Activated T-helper 1 cell treated with anti-CD3 and anti-CD28 coated beads, Interleukin-12 subunit alpha, Interleukin-12 subunit beta, Interleukin-2, Interleukin-4 antibody, amounts not matched to agents 30 ng/mL and 10 ng/mL and 1 ng/mL, durations not matched to agents 14 hours and 24 hours and 36 hours (primary cell): ENCODE results near the gene PCGF5. TPM values are rescaled to one million over a fixed set of nuclear protein-coding genes. Genes with fewer than 3 reads are reported as not detected.
"Not testable (repeated sequence)": the region's sequence is repeated elsewhere in the genome, so short reads cannot be mapped to it uniquely, and the experiment has no call there.

Source experiments
- DNase-seq: peaks from one replicate; pipeline ENCODE4 v3.0.0; 2021; ENCODE audit warnings: low spot score
- H3K27ac Mint-ChIP-seq: one replicate; pipeline ENCODE4 v1.8.0; 2021; ENCODE audit warnings: mild to moderate bottlenecking, mixed read lengths
- H3K27me3 Mint-ChIP-seq: one replicate; pipeline ENCODE4 v1.8.0; 2022; ENCODE audit warnings: mild to moderate bottlenecking, moderate library complexity, mixed read lengths; ENCODE audit not compliant: insufficient read depth
- H3K36me3 Mint-ChIP-seq: one replicate; pipeline ENCODE4 v1.8.0; 2021; ENCODE audit warnings: low read depth, mixed read lengths
- H3K4me1 Mint-ChIP-seq: one replicate; pipeline ENCODE4 v1.8.0; 2021; ENCODE audit warnings: low read depth, mixed read lengths
- H3K4me3 Mint-ChIP-seq: one replicate; pipeline ENCODE4 v1.8.0; 2021; ENCODE audit warnings: mild to moderate bottlenecking, moderate library complexity, mixed read lengths
- H3K9me3 Mint-ChIP-seq: one replicate; pipeline ENCODE4 v1.8.0; 2021; ENCODE audit warnings: mixed read lengths
- intact Hi-C: fragments of 100-400 bp; cut with micrococcal nuclease; formaldehyde crosslinking; loops from one replicate; pipeline ENCODE4 v1.15.1; 2024
- total RNA-seq: library from RNA; stranded (reverse); gene quantifications from 2 replicates; pipeline ENCODE4 v1.2.3, GENCODE V29; 2022

The PCGF5 gene
- 51.7 TPM in 2 replicates for total RNA-seq

GRCh38 chr10:91220194-91220953 lies at the start of gene PCGF5:
Gene PCGF5, plus strand, starts transcription at chr10:91220663. Its CDS starts 2,209 bp downstream, at chr10:91222872.
- DNase-seq, result peak; percentile 91
- H3K4me3 Mint-ChIP-seq, result peak within 1 kb of the TSS; percentile 91
- peaks cover 54% of the 10 kb centered on the region for H3K4me1 Mint-ChIP-seq
- peaks cover 23% of the 10 kb centered on the region for H3K36me3 Mint-ChIP-seq
- H3K27me3 Mint-ChIP-seq, result no peaks in the 10 kb centered on the region
- intact Hi-C loops, result loop anchor here (1.0 to 10.0 kb wide), 7 partner anchors 19 to 1374 kb away; partner anchors contain the start of genes HECTD2, KIF11 and TNKS2
- no peaks in the 10 kb centered on the region for H3K9me3 Mint-ChIP-seq
- peak within 1 kb of the TSS; percentile 79 for H3K27ac Mint-ChIP-seq

- no peaks in the 10 kb centered on the region for H3K27me3 Mint-ChIP-seq
- H3K4me1 Mint-ChIP-seq, result peaks cover 41% of the 10 kb centered on the region
- intact Hi-C loops, result no loop called here
- H3K9me3 Mint-ChIP-seq, result peaks cover 6% of the 10 kb centered on the region
- no peak overlapping the region for H3K4me3 Mint-ChIP-seq
- no peak for DNase-seq
- H3K27ac Mint-ChIP-seq, result peak overlapping the region; percentile 30
- peaks cover 27% of the 10 kb centered on the region for H3K36me3 Mint-ChIP-seq
Measured at GRCh38 chr10:91171485-91171884, 49.0 kb upstream of the PCGF5 start.

GRCh38 chr10:91172348-91172747 lies 48.1 kb upstream of the PCGF5 start:
- Mint-ChIP-seq H3K4me3 (no peak overlapping the region), H3K36me3 (peaks cover 27% of the 10 kb centered on the region), H3K27me3 (no peaks in the 10 kb centered on the region), H3K9me3 (peaks cover 6% of the 10 kb centered on the region), H3K27ac (no peak overlapping the region), H3K4me1 (peaks cover 42% of the 10 kb centered on the region)
- no peak for DNase-seq
- intact Hi-C loops, result no loop called here

- Mint-ChIP-seq H3K9me3 (peaks cover 3% of the 10 kb centered on the region), H3K36me3 (peaks cover 8% of the 10 kb centered on the region), H3K27ac (no peak overlapping the region), H3K4me3 (no peak overlapping the region), H3K4me1 (peaks cover 43% of the 10 kb centered on the region), H3K27me3 (no peaks in the 10 kb centered on the region)
- intact Hi-C loops, result no loop called here
- no peak for DNase-seq
Measured at GRCh38 chr10:91185239-91185875, 35.1 kb upstream of the PCGF5 start.

- intact Hi-C loops, result loop anchor here (2.0 kb wide), 1 partner anchor 20 kb away; no protein-coding TSS in a partner anchor
- no peak overlapping the region for H3K27ac Mint-ChIP-seq
- no peaks in the 10 kb centered on the region for H3K27me3 Mint-ChIP-seq
- no peak overlapping the region for H3K4me3 Mint-ChIP-seq
- DNase-seq, result no peak
- H3K9me3 Mint-ChIP-seq, result peaks cover 3% of the 10 kb centered on the region
- peaks cover 56% of the 10 kb centered on the region for H3K4me1 Mint-ChIP-seq
- peaks cover 5% of the 10 kb centered on the region for H3K36me3 Mint-ChIP-seq
Measured at GRCh38 chr10:91187156-91187555, 33.3 kb upstream of the PCGF5 start.

GRCh38 chr10:91188010-91188409 lies 32.5 kb upstream of the PCGF5 start:
- H3K36me3 Mint-ChIP-seq, DNase-seq, H3K27me3 Mint-ChIP-seq, intact Hi-C loops, H3K4me3 Mint-ChIP-seq, H3K27ac Mint-ChIP-seq, H3K9me3 Mint-ChIP-seq: not testable (repeated sequence)
- H3K4me1 Mint-ChIP-seq, result peaks cover 54% of the 10 kb centered on the region

GRCh38 chr10:91188889-91189288 lies 31.6 kb upstream of the PCGF5 start:
- intact Hi-C loops, result no loop called here
- Mint-ChIP-seq H3K27me3 (no peaks in the 10 kb centered on the region), H3K4me3 (no peak overlapping the region), H3K9me3 (peaks cover 4% of the 10 kb centered on the region), H3K27ac (no peak overlapping the region), H3K4me1 (peaks cover 60% of the 10 kb centered on the region), H3K36me3 (peaks cover 14% of the 10 kb centered on the region)
- no peak for DNase-seq

- no peak overlapping the region for H3K4me3 Mint-ChIP-seq
- DNase-seq, result no peak
- peaks cover 5% of the 10 kb centered on the region for H3K9me3 Mint-ChIP-seq
- no peak overlapping the region for H3K27ac Mint-ChIP-seq
- H3K4me1 Mint-ChIP-seq, result peaks cover 65% of the 10 kb centered on the region
- intact Hi-C loops, result loop anchor here (5.0 kb wide), 1 partner anchor 37 kb away; no protein-coding TSS in a partner anchor
- no peaks in the 10 kb centered on the region for H3K27me3 Mint-ChIP-seq
- H3K36me3 Mint-ChIP-seq, result peaks cover 16% of the 10 kb centered on the region
Measured at GRCh38 chr10:91190388-91190870, 30.0 kb upstream of the PCGF5 start.

GRCh38 chr10:91190876-91191583 lies 29.4 kb upstream of the PCGF5 start:
- H3K36me3 Mint-ChIP-seq, result peaks cover 16% of the 10 kb centered on the region
- no peak overlapping the region for H3K27ac Mint-ChIP-seq
- H3K4me1 Mint-ChIP-seq, result peaks cover 61% of the 10 kb centered on the region
- no peak for DNase-seq
- peaks cover 5% of the 10 kb centered on the region for H3K9me3 Mint-ChIP-seq
- H3K27me3 Mint-ChIP-seq, result no peaks in the 10 kb centered on the region
- intact Hi-C loops, result loop anchor here (1.0 to 5.0 kb wide), 2 partner anchors 10 to 36 kb away; no protein-coding TSS in a partner anchor
- H3K4me3 Mint-ChIP-seq, result no peak overlapping the region

GRCh38 chr10:91191584-91191919 lies 28.9 kb upstream of the PCGF5 start:
- Mint-ChIP-seq H3K4me1 (peaks cover 63% of the 10 kb centered on the region), H3K27ac (no peak overlapping the region), H3K27me3 (no peaks in the 10 kb centered on the region), H3K9me3 (peaks cover 5% of the 10 kb centered on the region), H3K4me3 (no peak overlapping the region), H3K36me3 (peaks cover 14% of the 10 kb centered on the region)
- no peak for DNase-seq
- intact Hi-C loops, result loop anchor here (1.0 to 5.0 kb wide), 2 partner anchors 10 to 36 kb away; no protein-coding TSS in a partner anchor

- Mint-ChIP-seq H3K4me1 (peaks cover 72% of the 10 kb centered on the region), H3K27ac (peak overlapping the region; percentile 29), H3K36me3 (peaks cover 28% of the 10 kb centered on the region), H3K27me3 (no peaks in the 10 kb centered on the region), H3K4me3 (no peak overlapping the region), H3K9me3 (peaks cover 12% of the 10 kb centered on the region)
- DNase-seq, result no peak
- intact Hi-C loops, result loop anchor here (1.0 to 5.0 kb wide), 2 partner anchors 31 to 33 kb away; no protein-coding TSS in a partner anchor
Measured at GRCh38 chr10:91194497-91195179, 25.8 kb upstream of the PCGF5 start.

- Mint-ChIP-seq H3K36me3 (peaks cover 27% of the 10 kb centered on the region), H3K4me3 (no peak overlapping the region), H3K27ac (no peak overlapping the region), H3K27me3 (no peaks in the 10 kb centered on the region), H3K9me3 (peaks cover 12% of the 10 kb centered on the region), H3K4me1 (peaks cover 72% of the 10 kb centered on the region)
- no peak for DNase-seq
- intact Hi-C loops, result no loop called here
Measured at GRCh38 chr10:91196268-91197048, 24.0 kb upstream of the PCGF5 start.
